GM21737 (cell line): ENCODE measurements around the gene FLVCR1.
"Not testable (repeated sequence)": the region's sequence is repeated elsewhere in the genome, so short reads cannot be mapped to it uniquely, and the experiment has no call there.

ENCODE experiments used
- ATAC-seq: cut with Tn5 transposase; IDR thresholded peaks from one replicate; pipeline ENCODE4 v1.9.1; 2021; ENCODE audit warnings: mild to moderate bottlenecking, moderate library complexity; ENCODE audit not compliant: unreplicated experiment

The FLVCR1 gene

GRCh38 chr1:212857992-212858460 is at the start of gene FLVCR1:
FLVCR1 (plus strand) TSS chr1:212858275; CDS start chr1:212858453, 178 bp downstream.
- peak; percentile 98 for ATAC-seq

DNA sequence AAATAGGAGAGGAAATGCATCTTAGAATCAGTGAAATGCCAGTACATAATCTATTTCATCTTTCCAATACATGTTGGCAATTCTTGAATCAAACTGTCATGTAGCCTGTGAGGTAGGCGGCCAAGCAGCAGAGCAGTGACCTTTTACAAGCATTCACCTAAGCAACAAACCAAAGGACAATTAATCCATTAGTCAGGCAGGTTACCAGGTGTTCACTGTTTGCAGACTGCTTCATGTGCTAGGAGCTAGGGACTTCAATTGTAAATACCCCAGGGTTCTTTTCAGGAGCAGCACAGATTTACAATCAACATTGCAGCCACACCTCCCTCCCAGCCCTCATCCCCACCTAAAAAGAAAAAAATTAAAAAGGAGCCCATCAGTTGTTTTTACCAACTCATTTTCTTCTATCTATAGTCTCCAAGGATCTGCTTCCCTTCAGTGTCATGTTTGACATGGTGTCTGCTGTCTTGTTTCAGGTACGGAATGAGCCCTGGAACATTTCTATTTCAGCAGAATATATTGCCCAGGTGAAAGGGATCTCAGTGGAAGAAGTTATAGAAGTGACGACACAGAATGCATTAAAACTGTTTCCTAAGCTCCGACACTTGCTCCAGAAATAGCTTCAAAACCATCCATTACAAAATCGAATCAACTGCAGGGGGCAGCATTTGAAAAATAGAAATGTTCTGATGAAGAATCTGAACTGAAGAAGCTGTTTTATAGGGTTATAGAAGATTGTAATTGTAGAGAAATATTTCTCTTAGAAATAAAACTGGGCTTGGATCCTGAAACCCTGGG is 43.3 kb upstream of the FLVCR1 start:
- no peak for ATAC-seq

- no peak for ATAC-seq
These were observed 41.4 kb upstream of the FLVCR1 start for GRCh38 chr1:212816567-212817278.

DNA sequence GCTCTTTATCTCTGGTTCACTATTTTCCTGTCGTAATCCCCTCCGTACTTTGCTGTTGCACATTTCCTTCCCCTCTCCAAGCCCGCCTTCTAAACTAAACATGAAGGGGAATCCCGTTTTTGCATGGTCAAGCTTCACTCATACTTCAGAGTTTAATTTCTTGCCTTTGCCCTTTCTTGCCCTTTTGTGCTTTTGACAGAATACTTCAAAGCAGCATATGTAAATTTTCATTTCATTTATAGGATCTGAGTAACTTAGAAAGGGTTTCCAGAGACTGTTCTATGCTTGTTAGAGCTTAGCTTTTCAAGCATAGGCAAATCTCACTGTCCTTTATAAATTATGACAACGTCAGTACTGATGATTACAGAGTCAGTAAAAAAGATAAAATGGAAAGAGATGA is 38.3 kb upstream of the FLVCR1 start:
- ATAC-seq = peak; percentile 70

DNA sequence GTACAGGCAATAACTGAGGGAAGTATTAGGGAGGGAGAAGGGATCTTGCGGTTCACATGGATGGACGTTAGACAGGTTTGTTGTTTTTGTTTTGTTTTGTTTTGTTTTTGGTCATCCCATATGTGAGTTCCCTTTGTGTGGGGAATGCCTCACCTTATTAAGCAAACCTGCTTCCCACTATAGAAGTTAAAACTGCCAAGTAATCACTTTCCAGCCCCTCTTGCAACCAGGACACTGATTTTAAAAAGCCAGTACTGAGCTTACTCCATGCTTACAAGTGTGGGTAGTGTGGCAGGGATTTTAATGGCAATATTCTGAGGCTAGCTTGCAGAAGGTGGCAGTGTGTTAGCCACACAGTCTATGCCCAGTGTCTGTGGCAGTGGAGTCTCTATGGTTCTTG is 37.1 kb upstream of the FLVCR1 start:
- ATAC-seq = no peak

GRCh38 chr1:212822956-212823355 is 35.1 kb upstream of the FLVCR1 start:
- no peak for ATAC-seq

DNA sequence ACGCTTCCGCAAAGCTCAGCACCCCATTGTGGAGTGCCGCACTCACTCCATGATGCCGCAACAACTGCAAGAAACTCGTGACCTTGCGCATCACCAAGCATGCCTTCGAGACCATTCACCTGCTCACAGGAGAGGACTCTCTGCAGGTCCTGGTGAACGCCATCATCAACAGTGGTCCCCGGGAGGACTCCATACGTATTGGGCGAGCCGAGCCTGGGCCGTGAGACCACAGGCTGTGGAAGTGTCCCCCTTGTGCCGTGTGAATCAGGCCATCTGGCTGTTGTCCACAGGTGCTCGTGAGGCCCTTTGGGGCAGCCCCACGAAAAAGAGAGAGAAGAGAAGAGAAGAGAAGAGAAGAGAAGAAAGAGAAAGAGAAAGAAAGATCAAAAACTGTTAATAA is 33.9 kb upstream of the FLVCR1 start:
- no peak for ATAC-seq

DNA sequence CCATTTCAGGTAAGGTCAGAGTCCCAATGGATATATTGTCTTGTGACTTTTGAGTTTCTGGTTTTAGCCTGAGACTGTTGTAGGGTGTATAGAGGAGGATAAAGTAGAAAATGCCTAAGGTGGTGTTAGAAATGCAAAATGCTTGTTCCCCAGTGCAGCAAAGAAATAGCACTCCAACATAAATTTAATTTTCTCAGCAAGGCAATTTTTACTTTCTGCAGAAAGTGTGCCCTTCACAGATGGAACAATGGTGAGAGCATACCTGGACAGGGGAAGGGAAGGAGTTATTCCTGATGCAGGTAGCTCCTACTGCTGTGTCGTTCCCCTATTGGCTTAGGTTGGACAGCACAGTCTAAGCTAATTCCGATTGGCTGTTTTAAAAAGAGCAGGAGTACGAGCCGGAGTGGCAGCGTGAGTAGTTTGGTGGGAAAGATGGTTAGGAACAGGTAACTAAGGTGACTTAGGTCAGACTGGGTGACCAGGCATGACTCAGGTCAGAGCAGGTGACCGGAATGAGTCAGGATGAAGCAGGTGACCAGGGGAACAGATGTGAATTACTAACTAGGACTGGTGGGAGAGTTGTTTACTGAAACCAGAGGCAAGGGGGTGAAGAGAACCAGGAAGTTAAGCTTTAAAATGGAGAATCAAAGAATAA is 32.1 kb upstream of the FLVCR1 start:
- no peak for ATAC-seq

GRCh38 chr1:212827171-212827776 is 30.8 kb upstream of the FLVCR1 start:
- ATAC-seq = no peak

GRCh38 chr1:212827831-212828278 is 30.2 kb upstream of the FLVCR1 start:
- ATAC-seq = no peak

DNA sequence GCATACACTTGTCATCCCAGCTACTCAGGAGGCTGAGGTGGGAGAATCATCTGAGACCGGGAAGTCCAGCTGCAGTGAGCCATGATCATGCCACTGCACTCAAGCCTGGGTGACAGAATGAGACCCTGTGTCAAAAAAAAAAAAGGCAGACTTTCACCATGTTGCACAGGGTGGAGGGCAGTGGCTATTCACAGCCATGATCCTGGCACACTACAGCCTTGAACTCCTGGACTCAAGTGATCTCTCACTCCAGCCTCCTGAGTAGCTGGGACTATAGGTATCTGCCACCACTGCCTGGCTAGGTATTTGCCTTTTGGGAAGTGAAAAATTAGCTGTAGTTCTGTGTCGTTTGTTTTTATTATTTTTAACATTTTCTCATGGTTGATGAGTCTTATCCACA is 29.7 kb upstream of the FLVCR1 start:
- ATAC-seq = no peak

DNA sequence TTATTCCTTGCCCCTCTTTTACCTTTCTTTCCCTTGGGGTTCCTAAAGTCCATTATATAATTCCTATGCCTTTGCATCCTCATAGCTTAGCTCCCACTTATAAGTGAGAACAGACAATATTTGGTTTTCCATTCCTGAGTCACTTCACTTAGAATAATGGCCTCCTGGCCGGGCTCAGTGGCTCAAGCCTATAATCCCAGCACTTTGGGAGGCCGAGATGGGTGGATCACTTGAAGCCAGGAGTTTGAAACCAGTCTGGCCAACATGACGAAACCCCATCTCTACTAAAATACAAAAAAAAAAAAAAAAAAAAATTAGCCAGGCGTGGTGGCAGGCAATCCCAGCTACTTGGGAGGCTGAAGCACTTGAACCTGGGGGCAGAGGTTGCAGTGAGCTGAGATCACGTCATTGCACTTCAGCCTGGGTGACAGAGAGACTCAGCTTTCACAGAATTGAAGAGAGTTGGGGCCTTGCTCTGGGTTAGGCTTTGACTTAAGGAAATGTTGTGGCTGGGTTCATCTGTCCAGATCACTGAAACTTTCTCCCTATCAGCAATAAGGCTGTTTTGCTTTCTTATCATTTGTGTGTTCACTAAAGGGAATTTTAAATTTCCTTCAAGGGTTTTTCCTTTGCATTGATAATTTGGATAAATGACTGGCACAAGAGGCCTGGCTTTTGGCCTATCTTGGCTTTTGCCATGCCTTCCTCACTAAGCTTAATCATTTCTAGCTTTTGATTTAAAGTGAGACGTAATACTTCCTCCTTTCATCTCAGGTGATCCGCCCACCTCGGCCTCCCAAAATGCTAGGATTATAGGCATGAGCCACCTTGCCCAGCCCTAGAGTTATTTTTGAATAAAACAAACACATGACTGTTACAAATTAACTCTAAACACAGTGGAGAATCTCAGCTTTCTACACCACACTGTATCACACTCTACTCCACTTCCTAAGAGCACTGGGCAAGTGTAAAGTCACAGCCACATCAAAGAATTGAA is 24.6 kb upstream of the FLVCR1 start:
- ATAC-seq = peak; percentile 87

DNA sequence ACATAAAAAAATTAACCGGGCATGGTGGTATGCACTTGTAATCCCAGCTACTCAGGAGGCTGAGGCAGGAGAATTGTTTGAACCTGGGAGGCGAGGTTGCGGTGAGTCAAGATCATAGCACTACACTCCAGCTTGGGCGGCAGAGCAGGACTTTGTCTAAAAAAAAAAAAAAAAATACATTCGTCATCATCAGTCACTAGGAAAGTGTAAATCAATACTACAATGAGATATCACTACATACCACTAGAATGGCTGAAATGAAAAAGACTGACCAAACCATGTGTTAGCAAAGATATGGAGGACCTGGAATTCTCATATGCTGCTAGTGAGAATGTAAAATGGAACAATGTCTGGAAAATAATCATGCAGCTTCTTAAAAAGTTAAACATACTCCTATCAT is 19.9 kb upstream of the FLVCR1 start:
- ATAC-seq = no peak

- not testable (repeated sequence) for ATAC-seq
These were observed 13.6 kb upstream of the FLVCR1 start for GRCh38 chr1:212844521-212844920.

- no peak for ATAC-seq
These were observed 10.5 kb upstream of the FLVCR1 start, which contains the start of gene SPATA45 for GRCh38 chr1:212847549-212847948. SPATA45 (minus strand) TSS chr1:212847649; CDS start chr1:212836149, 11,500 bp downstream.

DNA sequence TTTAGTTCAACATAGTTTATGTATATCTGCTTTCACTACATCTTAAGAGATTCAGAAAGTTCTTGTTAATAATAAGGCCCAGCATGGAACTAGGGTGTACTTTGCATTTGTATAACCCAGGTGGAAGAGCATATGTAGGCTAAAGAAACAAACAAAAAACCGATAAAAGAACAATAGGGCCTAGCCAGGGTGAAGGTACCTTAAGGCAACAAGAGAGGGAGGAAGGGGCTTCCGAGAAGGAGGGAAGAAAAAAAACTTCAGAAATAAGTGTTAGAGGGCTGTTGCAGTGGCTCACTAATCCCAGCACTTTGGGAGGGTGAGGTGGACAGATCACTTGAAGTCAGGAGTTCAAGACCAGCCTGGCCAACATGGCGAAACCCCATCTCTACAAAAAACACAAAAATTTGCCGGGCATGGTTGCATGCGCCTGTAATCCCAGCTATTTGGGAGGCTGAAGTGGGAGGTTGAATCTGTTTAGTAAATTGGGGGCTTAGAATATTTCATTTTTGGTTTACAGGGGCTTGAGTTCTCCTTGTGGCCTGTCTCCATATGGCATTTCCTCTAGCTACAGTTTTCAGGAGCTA is 5.9 kb upstream of the FLVCR1 start:
- no peak for ATAC-seq

GRCh38 chr1:212853658-212854057 is 4.4 kb upstream of the FLVCR1 start:
- no peak for ATAC-seq

- ATAC-seq = no peak
These were observed 1.3 kb upstream of the FLVCR1 start for GRCh38 chr1:212856755-212857154.

- peak; percentile 10 for ATAC-seq
These were observed 588 bp downstream of the FLVCR1 start for GRCh38 chr1:212858461-212859265.
